K562 (cell line): ENCODE data around the gene TOX2. TPM values are rescaled to one million over a fixed set of nuclear protein-coding genes. Genes with fewer than 3 reads are reported as not detected.

Experiments used
- ATAC-seq: fragments of 200-7000 bp; cut with Tn5 transposase; 3 replicates; pipeline ENCODE4 v1.9.1; 2020; ENCODE audit warnings: moderate library complexity
- BruUV-seq: library from RNA; stranded (reverse); fragments of 400-500 nt; replicated peaks from 2 replicates; lab custom pipeline; 2021; lab: Mats Ljungman, UMichigan
- CTCF ChIA-PET: fragments of 300-600 bp; formaldehyde crosslinking; extraction: SDS; loops from one replicate; lab custom pipeline; 2021; ENCODE audit warnings: low intra/inter-chr PET ratio; lab: Yijun Ruan, JAX
- POLR2A ChIA-PET: fragments of 300-600, 350-650 bp; sonication (Branson Sonifier 250); formaldehyde crosslinking; extraction: SDS; loops from one replicate; lab custom pipeline; 2021; ENCODE audit warnings: antibody characterized with exemption, inconsistent platforms; lab: Yijun Ruan, JAX
- DNase-seq, 4 experiments: peaks; one replicate each; pipeline versions ENCODE4 v3.0.0 to v3.0.0-alpha.2; 2011 to 2018; ENCODE audit warnings: low spot score in 3 of 4, mixed read lengths in 3 of 4; ENCODE audit errors: extremely low read depth in 1 of 4
- FAIRE-seq: peaks from 2 replicates; lab custom pipeline; 2011; peaks lifted over from hg19 to GRCh38; lab: Jason Lieb, UNC
- H2AFZ ChIP-seq: 2 replicates; pipeline ENCODE4 v1.6.0; 2011; ENCODE audit warnings: low read depth, low read length, control low read depth, inconsistent platforms
- H3K27ac ChIP-seq: fragments of 200-600 bp; 3 replicates; pipeline ENCODE4 v1.8.0; 2011; ENCODE audit warnings: low read depth, mild to moderate bottlenecking, control low read depth, inconsistent platforms, low read length, moderate library complexity, mixed read lengths; ENCODE audit errors: extremely low read depth
- H3K27me3 ChIP-seq, 2 experiments: fragments of 300-600 bp in 1 of 2; 2 replicates in 1 of 2; 3 replicates in 1 of 2; pipeline versions ENCODE4 v1.6.0 to v1.8.0; 2011; ENCODE audit warnings: inconsistent platforms in 2 of 2, low read length in 2 of 2, mild to moderate bottlenecking in 1 of 2, mixed read lengths in 1 of 2, moderate library complexity in 1 of 2; ENCODE audit not compliant: control insufficient read depth in 2 of 2, insufficient read depth in 2 of 2
- H3K36me3 ChIP-seq: fragments of 300-600 bp; 3 replicates; pipeline ENCODE4 v1.8.0; 2011; ENCODE audit warnings: mild to moderate bottlenecking, low read length, inconsistent platforms; ENCODE audit not compliant: control insufficient read depth, insufficient read depth
- H3K4me1 ChIP-seq, 2 experiments: fragments of 200-600 bp in 1 of 2; replicated peaks in 1 of 2; 2 replicates in 1 of 2; 3 replicates in 1 of 2; pipeline versions ENCODE4 v1.5.1 to v1.8.0; 2011; ENCODE audit warnings: inconsistent platforms in 2 of 2, low read length in 2 of 2, mild to moderate bottlenecking in 1 of 2, mixed read lengths in 1 of 2, moderate library complexity in 1 of 2; ENCODE audit not compliant: control insufficient read depth in 2 of 2, insufficient read depth in 2 of 2
- H3K4me2 ChIP-seq: 2 replicates; pipeline ENCODE4 v1.6.1; 2011; ENCODE audit warnings: low read length, control low read depth, inconsistent platforms, mixed read lengths; ENCODE audit not compliant: insufficient read depth
- H3K4me3 ChIP-seq: fragments of 200-600 bp; sonication (generic), shearing (Covaris generic); 2 replicates; pipeline ENCODE4 v1.5.1; 2016; ENCODE audit warnings: control low read depth, inconsistent platforms
- H3K79me2 ChIP-seq: fragments of 200-600 bp; 3 replicates; pipeline ENCODE4 v1.8.0; 2011; ENCODE audit warnings: low read length, inconsistent platforms; ENCODE audit not compliant: control insufficient read depth, insufficient read depth
- H3K9ac ChIP-seq, 2 experiments: 2 replicates each; pipeline versions ENCODE4 v1.6.0 to v1.6.1; 2011; ENCODE audit warnings: low read depth in 2 of 2, low read length in 2 of 2, control low read depth in 1 of 2, inconsistent platforms in 1 of 2, mild to moderate bottlenecking in 1 of 2, mixed read lengths in 1 of 2; ENCODE audit not compliant: insufficient read depth in 1 of 2
- H3K9me1 ChIP-seq: one replicate; pipeline ENCODE4 v1.6.0; 2011; ENCODE audit warnings: inconsistent platforms, mild to moderate bottlenecking, low read length, moderate library complexity; ENCODE audit not compliant: control insufficient read depth, insufficient read depth
- H3K9me3 ChIP-seq: replicated peaks from 2 replicates; pipeline ENCODE4 v1.5.1; 2011; ENCODE audit warnings: low read depth, low read length, inconsistent platforms; ENCODE audit not compliant: control insufficient read depth, insufficient read depth
- H4K20me1 ChIP-seq: replicated peaks from 2 replicates; pipeline ENCODE4 v1.6.1; 2011; ENCODE audit warnings: low read length, inconsistent platforms, mixed read lengths; ENCODE audit not compliant: control insufficient read depth, insufficient read depth
- ETV5 ChIP-seq: sonication (generic); formaldehyde crosslinking; IDR thresholded peaks from 2 replicates; pipeline ENCODE4 v1.4.0; 2020; ENCODE audit warnings: low read depth, mild to moderate bottlenecking, missing genetic modification reagents
- SMAD2 ChIP-seq: fragments of 150-350 bp; IDR thresholded peaks from 2 replicates; pipeline ENCODE4 v1.6.1; 2014; ENCODE audit warnings: low read depth, mild to moderate bottlenecking, low read length
- XRCC4 ChIP-seq: IDR thresholded peaks from one replicate; pipeline ENCODE4 v1.6.1; 2011; ENCODE audit not compliant: insufficient read depth, insufficient read length; ENCODE audit errors: extremely low read depth
- WGBS: fragments of 100-300 bp; shearing (Covaris generic); methylation state at CpG from one replicate; pipeline ENCODE4 v1.1.6; 2016; ENCODE audit warnings: low coverage, mixed read lengths; ENCODE audit not compliant: insufficient coverage; ENCODE audit errors: missing lambda C conversion rate; 5-methylcytosine and 5-hydroxymethylcytosine counted together
- in situ Hi-C: fragments of 300-500 bp; cut with MboI; formaldehyde crosslinking; loops from 4 replicates; pipeline ENCODE4 v1.15.0; 2018; ENCODE audit warnings: inconsistent platforms, mixed read lengths
- intact Hi-C: fragments of 100-400 bp; cut with micrococcal nuclease; formaldehyde crosslinking; loops from 2 replicates; pipeline ENCODE4 v1.14.2; 2022
- polyA plus RNA-seq, 8 experiments: library from polyadenylated mRNA; depleted of rRNA in 4 of 8; stranded (reverse) in 5 of 8; unstranded in 3 of 8; fragments of >200 nt; fragmentation: Nextera tagmentation in 2 of 8; fragmentation: Illumina TruSeq in 1 of 8; extraction: Ambion mirVana in 2 of 8; extraction: Trizol in 1 of 8; gene quantifications; 2 replicates each; pipeline versions ENCODE4 v1.2.1 to v1.2.3, GENCODE V29; 2011 to 2014; ENCODE audit warnings: inconsistent platforms in 1 of 8, missing spikeins in 1 of 8
- total RNA-seq, 7 experiments: library from RNA; depleted of rRNA in 6 of 7; stranded (reverse); fragments of >200 nt in 6 of 7; fragmentation: Illumina TruSeq in 2 of 7; extraction: Trizol in 2 of 7; gene quantifications; 2 replicates each; pipeline versions ENCODE4 v1.2.1 to v1.2.3, GENCODE V29; 2011 to 2021; ENCODE audit warnings: low replicate concordance in 1 of 7
- TF ChIP-seq, protein P1 (sequence below): IDR thresholded peaks from 3 replicates; pipeline ENCODE4 v1.6.1; 2011; ENCODE audit warnings: borderline replicate concordance, mild to moderate bottlenecking, moderate library complexity; ENCODE audit not compliant: insufficient read length; ENCODE audit errors: extremely low read depth
- TF ChIP-seq, protein P2 (sequence below): fragments of 450-650 bp; IDR thresholded peaks from 2 replicates; pipeline ENCODE4 v1.6.1; 2016; ENCODE audit warnings: missing biosample characterization, missing genetic modification characterization

Gene TOX2
- total and polyA plus RNA-seq, 9 of the 15 experiments (the other 6 are each of a cell fraction or from before 2014, with no cell fraction given): not detected

GRCh38 chr20:43975096-43975768 is 60.6 kb downstream of the TOX2 start (continued):
- TF ChIP-seq, protein P1, sequence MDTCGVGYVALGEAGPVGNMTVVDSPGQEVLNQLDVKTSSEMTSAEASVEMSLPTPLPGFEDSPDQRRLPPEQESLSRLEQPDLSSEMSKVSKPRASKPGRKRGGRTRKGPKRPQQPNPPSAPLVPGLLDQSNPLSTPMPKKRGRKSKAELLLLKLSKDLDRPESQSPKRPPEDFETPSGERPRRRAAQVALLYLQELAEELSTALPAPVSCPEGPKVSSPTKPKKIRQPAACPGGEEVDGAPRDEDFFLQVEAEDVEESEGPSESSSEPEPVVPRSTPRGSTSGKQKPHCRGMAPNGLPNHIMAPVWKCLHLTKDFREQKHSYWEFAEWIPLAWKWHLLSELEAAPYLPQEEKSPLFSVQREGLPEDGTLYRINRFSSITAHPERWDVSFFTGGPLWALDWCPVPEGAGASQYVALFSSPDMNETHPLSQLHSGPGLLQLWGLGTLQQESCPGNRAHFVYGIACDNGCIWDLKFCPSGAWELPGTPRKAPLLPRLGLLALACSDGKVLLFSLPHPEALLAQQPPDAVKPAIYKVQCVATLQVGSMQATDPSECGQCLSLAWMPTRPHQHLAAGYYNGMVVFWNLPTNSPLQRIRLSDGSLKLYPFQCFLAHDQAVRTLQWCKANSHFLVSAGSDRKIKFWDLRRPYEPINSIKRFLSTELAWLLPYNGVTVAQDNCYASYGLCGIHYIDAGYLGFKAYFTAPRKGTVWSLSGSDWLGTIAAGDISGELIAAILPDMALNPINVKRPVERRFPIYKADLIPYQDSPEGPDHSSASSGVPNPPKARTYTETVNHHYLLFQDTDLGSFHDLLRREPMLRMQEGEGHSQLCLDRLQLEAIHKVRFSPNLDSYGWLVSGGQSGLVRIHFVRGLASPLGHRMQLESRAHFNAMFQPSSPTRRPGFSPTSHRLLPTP: no peak
- TF ChIP-seq, protein P2, sequence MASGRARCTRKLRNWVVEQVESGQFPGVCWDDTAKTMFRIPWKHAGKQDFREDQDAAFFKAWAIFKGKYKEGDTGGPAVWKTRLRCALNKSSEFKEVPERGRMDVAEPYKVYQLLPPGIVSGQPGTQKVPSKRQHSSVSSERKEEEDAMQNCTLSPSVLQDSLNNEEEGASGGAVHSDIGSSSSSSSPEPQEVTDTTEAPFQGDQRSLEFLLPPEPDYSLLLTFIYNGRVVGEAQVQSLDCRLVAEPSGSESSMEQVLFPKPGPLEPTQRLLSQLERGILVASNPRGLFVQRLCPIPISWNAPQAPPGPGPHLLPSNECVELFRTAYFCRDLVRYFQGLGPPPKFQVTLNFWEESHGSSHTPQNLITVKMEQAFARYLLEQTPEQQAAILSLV (tag): 0 out of 2 replicates have a peak, but pooled peaks have one; percentile 32
- no peak for TF ChIP-seq SMAD2

DNA sequence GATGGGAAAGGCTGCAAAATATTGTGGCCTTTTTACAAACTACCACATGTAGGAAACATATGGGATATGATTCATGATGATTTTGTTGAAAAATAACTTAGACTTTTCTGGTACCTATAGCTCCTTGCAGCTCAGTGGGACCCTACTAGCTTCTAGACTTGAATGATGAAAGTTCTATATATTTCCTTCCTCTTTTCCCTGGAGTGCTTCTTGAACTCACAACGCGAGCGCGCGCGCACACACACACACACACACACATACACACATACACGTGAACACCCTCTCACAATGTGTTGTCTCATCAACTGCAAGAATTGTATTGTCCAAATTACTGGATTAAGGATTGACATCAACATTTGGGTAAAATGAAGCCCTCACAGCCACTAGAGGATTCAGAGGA is 61.9 kb downstream of the TOX2 start:
- CTCF ChIA-PET: no interaction called here
- in situ Hi-C loops: no loop called here
- intact Hi-C loops: no loop called here
- Histone ChIP-seq H3K9me3 (no peaks in the 10 kb centered on the region), H4K20me1 (no peaks in the 10 kb centered on the region), H2AFZ (no peak overlapping the region), H3K27ac (no peak overlapping the region), H3K4me2 (no peak overlapping the region), H3K9me1 (no peaks in the 10 kb centered on the region), H3K9ac (no peak overlapping the region), H3K79me2 (no peaks in the 10 kb centered on the region), H3K4me1 (no peaks in the 10 kb centered on the region; a peak in 1 of 5 replicates), H3K36me3 (no peaks in the 10 kb centered on the region), H3K4me3 (no peak overlapping the region), H3K27me3 (peaks cover 0 to 9% of the 10 kb centered on the region in 2 experiments; a peak in 2 of 5 replicates)
- DNase-seq (no peak), ATAC-seq (no peak), FAIRE-seq (no peak)
- TF ChIP-seq ETV5 (CRISPR knock-in tag) (no peak), XRCC4 (no peak)
- WGBS: 58% methylated on average over 7 of the region's 7 CpGs
- POLR2A ChIA-PET: interaction anchor here (1.6 kb wide), 1 partner anchor 14 kb away, joined by 3 read pairs; no protein-coding TSS in a partner anchor
- no TSS peak for BruUV-seq
